Measurements from ENCODE around the gene IL10RA.
A peak's percentile ranks its signal among the peaks of the same experiment; 100 is the strongest.

Gene IL10RA

DNA sequence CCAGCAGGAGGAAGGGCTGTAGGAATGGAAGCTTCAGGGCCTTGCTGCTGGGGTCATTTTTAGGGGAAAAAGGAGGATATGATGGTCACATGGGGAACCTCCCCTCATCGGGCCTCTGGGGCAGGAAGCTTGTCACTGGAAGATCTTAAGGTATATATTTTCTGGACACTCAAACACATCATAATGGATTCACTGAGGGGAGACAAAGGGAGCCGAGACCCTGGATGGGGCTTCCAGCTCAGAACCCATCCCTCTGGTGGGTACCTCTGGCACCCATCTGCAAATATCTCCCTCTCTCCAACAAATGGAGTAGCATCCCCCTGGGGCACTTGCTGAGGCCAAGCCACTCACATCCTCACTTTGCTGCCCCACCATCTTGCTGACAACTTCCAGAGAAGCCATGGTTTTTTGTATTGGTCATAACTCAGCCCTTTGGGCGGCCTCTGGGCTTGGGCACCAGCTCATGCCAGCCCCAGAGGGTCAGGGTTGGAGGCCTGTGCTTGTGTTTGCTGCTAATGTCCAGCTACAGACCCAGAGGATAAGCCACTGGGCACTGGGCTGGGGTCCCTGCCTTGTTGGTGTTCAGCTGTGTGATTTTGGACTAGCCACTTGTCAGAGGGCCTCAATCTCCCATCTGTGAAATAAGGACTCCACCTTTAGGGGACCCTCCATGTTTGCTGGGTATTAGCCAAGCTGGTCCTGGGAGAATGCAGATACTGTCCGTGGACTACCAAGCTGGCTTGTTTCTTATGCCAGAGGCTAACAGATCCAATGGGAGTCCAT lies 14.1 kb downstream of the IL10RA start:
- Histone ChIP-seq H3K9me3 (replicated peaks in 1 of 2; ENCODE audit: control insufficient read depth in 2 of 2, insufficient read depth in 1 of 2, low read depth in 1 of 2, low read length in 2 of 2) (peaks cover 0 to 3% of the 10 kb centered on the region in 2 donors), H4K91ac (ENCODE audit: low read depth, low read length, poor library complexity) (no peak overlapping the region), H4K8ac (ENCODE audit: low read depth, low read length) (no peak overlapping the region), H3K14ac (ENCODE audit: low read length) (no peak overlapping the region), H3K27me3 (ENCODE audit: control insufficient read depth in 3 of 3, insufficient read depth in 3 of 3, low read depth in 1 of 3, low read length in 3 of 3) (no peaks in the 10 kb centered on the region), H3K9ac (ENCODE audit: low read depth, low read length, poor library complexity) (no peak overlapping the region), H3K79me1 (ENCODE audit: low read depth, low read length) (no peaks in the 10 kb centered on the region), H2AFZ (ENCODE audit: low read length) (no peak overlapping the region), H2BK5ac (ENCODE audit: low read length) (no peak overlapping the region), H3K23ac (ENCODE audit: low read depth, low read length, poor library complexity) (no peak overlapping the region), H3K18ac (ENCODE audit: low read length) (no peak overlapping the region), H3K36me3 (replicated peaks in 1 of 2; ENCODE audit: control insufficient read depth in 2 of 2, insufficient read depth in 2 of 2, low read length in 2 of 2) (no peaks in the 10 kb centered on the region), H3K4me3 (ENCODE audit: low read length in 2 of 2) (no peak overlapping the region), H3K4me1 (ENCODE audit: control insufficient read depth in 2 of 2, insufficient read depth in 1 of 2, low read depth in 1 of 2, low read length in 2 of 2) (peaks cover 0 to 7% of the 10 kb centered on the region in 2 donors), H2BK15ac (ENCODE audit: low read length) (no peak overlapping the region), H3K27ac (replicated peaks; ENCODE audit: low read length) (no peak overlapping the region), H2AK5ac (ENCODE audit: low read depth, low read length) (peak overlapping the region; percentile 10), H3K4ac (ENCODE audit: low read length) (no peak overlapping the region), H2BK120ac (ENCODE audit: low read depth, low read length) (no peak overlapping the region), H3K4me2 (ENCODE audit: insufficient read depth, low read length, poor library complexity, severe bottlenecking) (no peak overlapping the region), H2BK12ac (ENCODE audit: low read length) (no peak overlapping the region)
- WGBS, 2 donors (ENCODE audit: extremely low coverage in 2 of 2, insufficient read length in 2 of 2, insufficient replicate concordance in 1 of 2) = no CpG with 5 or more reads among the region's 4 CpGs
- DNase-seq (ENCODE audit: low spot score) = no peak

DNA sequence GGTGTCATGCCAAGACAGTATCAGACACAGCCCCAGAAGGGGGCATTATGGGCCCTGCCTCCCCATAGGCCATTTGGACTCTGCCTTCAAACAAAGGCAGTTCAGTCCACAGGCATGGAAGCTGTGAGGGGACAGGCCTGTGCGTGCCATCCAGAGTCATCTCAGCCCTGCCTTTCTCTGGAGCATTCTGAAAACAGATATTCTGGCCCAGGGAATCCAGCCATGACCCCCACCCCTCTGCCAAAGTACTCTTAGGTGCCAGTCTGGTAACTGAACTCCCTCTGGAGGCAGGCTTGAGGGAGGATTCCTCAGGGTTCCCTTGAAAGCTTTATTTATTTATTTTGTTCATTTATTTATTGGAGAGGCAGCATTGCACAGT lies 14.6 kb downstream of the IL10RA start:
- no peak overlapping the region for H4K8ac ChIP-seq (ENCODE audit: low read depth, low read length)
- H3K4me3 ChIP-seq (ENCODE audit: low read length in 2 of 2) = no peak overlapping the region
- no peak overlapping the region for H3K18ac ChIP-seq (ENCODE audit: low read length)
- peaks cover 0 to 3% of the 10 kb centered on the region in 2 donors for H3K9me3 ChIP-seq (replicated peaks in 1 of 2; ENCODE audit: control insufficient read depth in 2 of 2, insufficient read depth in 1 of 2, low read depth in 1 of 2, low read length in 2 of 2)
- no peak overlapping the region for H3K9ac ChIP-seq (ENCODE audit: low read depth, low read length, poor library complexity)
- no peaks in the 10 kb centered on the region for H3K27me3 ChIP-seq (ENCODE audit: control insufficient read depth in 3 of 3, insufficient read depth in 3 of 3, low read depth in 1 of 3, low read length in 3 of 3)
- no peak overlapping the region for H2BK120ac ChIP-seq (ENCODE audit: low read depth, low read length)
- peaks cover 0 to 7% of the 10 kb centered on the region in 2 donors for H3K4me1 ChIP-seq (ENCODE audit: control insufficient read depth in 2 of 2, insufficient read depth in 1 of 2, low read depth in 1 of 2, low read length in 2 of 2)
- no peak overlapping the region for H4K91ac ChIP-seq (ENCODE audit: low read depth, low read length, poor library complexity)
- no peaks in the 10 kb centered on the region for H3K36me3 ChIP-seq (replicated peaks in 1 of 2; ENCODE audit: control insufficient read depth in 2 of 2, insufficient read depth in 2 of 2, low read length in 2 of 2)
- no peaks in the 10 kb centered on the region for H3K79me1 ChIP-seq (ENCODE audit: low read depth, low read length)
- DNase-seq (ENCODE audit: low spot score) = no peak
- no peak overlapping the region for H2BK12ac ChIP-seq (ENCODE audit: low read length)
- WGBS, 2 donors (ENCODE audit: extremely low coverage in 2 of 2, insufficient read length in 2 of 2, insufficient replicate concordance in 1 of 2) = no CpG with 5 or more reads among the region's 1 CpG
- no peak overlapping the region for H2BK15ac ChIP-seq (ENCODE audit: low read length)
- H3K14ac ChIP-seq (ENCODE audit: low read length) = no peak overlapping the region
- no peak overlapping the region for H2BK5ac ChIP-seq (ENCODE audit: low read length)
- no peak overlapping the region for H3K23ac ChIP-seq (ENCODE audit: low read depth, low read length, poor library complexity)
- H2AK5ac ChIP-seq (ENCODE audit: low read depth, low read length) = peak overlapping the region; percentile 10
- H2AFZ ChIP-seq (ENCODE audit: low read length) = no peak overlapping the region
- H3K4me2 ChIP-seq (ENCODE audit: insufficient read depth, low read length, poor library complexity, severe bottlenecking) = no peak overlapping the region
- no peak overlapping the region for H3K27ac ChIP-seq (replicated peaks; ENCODE audit: low read length)
- no peak overlapping the region for H3K4ac ChIP-seq (ENCODE audit: low read length)

DNA sequence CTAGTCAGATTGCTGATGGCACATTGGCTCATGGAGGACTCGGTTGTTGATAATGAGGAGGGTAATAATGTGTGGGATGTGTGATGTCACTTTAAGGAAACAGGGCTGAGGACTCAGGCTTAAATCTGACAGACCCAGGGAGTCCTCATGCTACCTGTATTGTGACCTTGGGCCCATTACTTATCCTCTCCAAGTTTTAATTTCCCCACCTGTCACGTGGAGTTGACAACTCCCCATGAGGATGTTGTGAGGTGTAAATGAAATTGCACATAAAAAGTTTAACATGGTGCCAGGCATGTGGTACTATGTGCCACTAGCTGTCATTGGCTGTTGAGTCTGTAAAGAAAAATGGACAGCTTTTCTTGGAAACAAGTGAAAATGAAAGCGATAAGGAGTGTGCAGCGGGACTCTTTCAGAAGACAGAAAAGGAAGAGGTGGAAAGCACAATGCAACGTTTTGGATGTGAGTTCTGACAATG lies 15.3 kb downstream of the IL10RA start:
- no peak overlapping the region for H4K91ac ChIP-seq (ENCODE audit: low read depth, low read length, poor library complexity)
- H3K9ac ChIP-seq (ENCODE audit: low read depth, low read length, poor library complexity) = no peak overlapping the region
- no peak overlapping the region for H2AFZ ChIP-seq (ENCODE audit: low read length)
- H3K4me1 ChIP-seq (ENCODE audit: control insufficient read depth in 2 of 2, insufficient read depth in 1 of 2, low read depth in 1 of 2, low read length in 2 of 2) = peaks cover 0 to 7% of the 10 kb centered on the region in 2 donors
- no peak overlapping the region for H3K18ac ChIP-seq (ENCODE audit: low read length)
- no peak overlapping the region for H3K4ac ChIP-seq (ENCODE audit: low read length)
- no peak overlapping the region for H4K8ac ChIP-seq (ENCODE audit: low read depth, low read length)
- H3K23ac ChIP-seq (ENCODE audit: low read depth, low read length, poor library complexity) = no peak overlapping the region
- no peak for DNase-seq (ENCODE audit: low spot score)
- peaks cover 0 to 3% of the 10 kb centered on the region in 2 donors for H3K9me3 ChIP-seq (replicated peaks in 1 of 2; ENCODE audit: control insufficient read depth in 2 of 2, insufficient read depth in 1 of 2, low read depth in 1 of 2, low read length in 2 of 2)
- H3K14ac ChIP-seq (ENCODE audit: low read length) = no peak overlapping the region
- H3K27me3 ChIP-seq (ENCODE audit: control insufficient read depth in 3 of 3, insufficient read depth in 3 of 3, low read depth in 1 of 3, low read length in 3 of 3) = no peaks in the 10 kb centered on the region
- H3K4me3 ChIP-seq (ENCODE audit: low read length in 2 of 2) = no peak overlapping the region
- no peaks in the 10 kb centered on the region for H3K36me3 ChIP-seq (replicated peaks in 1 of 2; ENCODE audit: control insufficient read depth in 2 of 2, insufficient read depth in 2 of 2, low read length in 2 of 2)
- H2BK12ac ChIP-seq (ENCODE audit: low read length) = no peak overlapping the region
- no peaks in the 10 kb centered on the region for H3K79me1 ChIP-seq (ENCODE audit: low read depth, low read length)
- H2BK5ac ChIP-seq (ENCODE audit: low read length) = no peak overlapping the region
- no peak overlapping the region for H2BK15ac ChIP-seq (ENCODE audit: low read length)
- no peak overlapping the region for H3K27ac ChIP-seq (replicated peaks; ENCODE audit: low read length)
- H2AK5ac ChIP-seq (ENCODE audit: low read depth, low read length) = no peak overlapping the region
- no peak overlapping the region for H2BK120ac ChIP-seq (ENCODE audit: low read depth, low read length)
- H3K4me2 ChIP-seq (ENCODE audit: insufficient read depth, low read length, poor library complexity, severe bottlenecking) = no peak overlapping the region
- WGBS, 2 donors (ENCODE audit: extremely low coverage in 2 of 2, insufficient read length in 2 of 2, insufficient replicate concordance in 1 of 2) = no CpG with 5 or more reads among the region's 5 CpGs

DNA sequence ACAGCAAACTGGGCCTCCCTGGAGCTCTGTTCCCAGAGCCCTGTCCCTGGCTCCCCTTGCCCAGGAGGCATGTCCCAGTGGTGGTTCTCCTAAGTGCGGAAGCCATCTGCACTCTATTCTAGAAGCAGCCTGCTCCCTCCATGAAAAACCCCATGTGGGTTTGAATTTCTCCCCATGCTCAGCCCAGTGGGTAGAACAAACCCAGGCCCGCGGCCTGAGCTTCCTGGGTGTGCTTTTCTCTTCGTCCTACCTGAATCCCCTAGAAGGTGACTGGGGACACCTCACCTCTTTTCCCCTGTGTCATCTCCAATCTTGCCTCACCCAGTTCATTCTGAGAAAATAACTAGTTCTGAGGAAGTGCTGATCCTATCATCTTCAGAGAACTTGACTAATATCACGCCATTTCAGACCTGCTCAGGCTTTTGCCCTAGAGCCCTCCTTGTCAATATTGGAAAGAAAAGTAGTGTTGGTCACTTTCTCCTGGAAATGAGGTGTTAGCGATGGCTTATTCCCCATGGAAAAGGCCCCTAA lies 15.9 kb downstream of the IL10RA start:
- H3K4me3 ChIP-seq (ENCODE audit: low read length in 2 of 2) = no peak overlapping the region
- no peak overlapping the region for H3K14ac ChIP-seq (ENCODE audit: low read length)
- no peak for DNase-seq (ENCODE audit: low spot score)
- H3K36me3 ChIP-seq (replicated peaks in 1 of 2; ENCODE audit: control insufficient read depth in 2 of 2, insufficient read depth in 2 of 2, low read length in 2 of 2) = no peaks in the 10 kb centered on the region
- WGBS, 2 donors (ENCODE audit: extremely low coverage in 2 of 2, insufficient read length in 2 of 2, insufficient replicate concordance in 1 of 2) = no CpG with 5 or more reads among the region's 6 CpGs
- no peak overlapping the region for H3K9ac ChIP-seq (ENCODE audit: low read depth, low read length, poor library complexity)
- H3K18ac ChIP-seq (ENCODE audit: low read length) = peak overlapping the region; percentile 29
- H3K79me1 ChIP-seq (ENCODE audit: low read depth, low read length) = no peaks in the 10 kb centered on the region
- H3K4me2 ChIP-seq (ENCODE audit: insufficient read depth, low read length, poor library complexity, severe bottlenecking) = no peak overlapping the region
- no peak overlapping the region for H2BK5ac ChIP-seq (ENCODE audit: low read length)
- no peak overlapping the region for H2BK15ac ChIP-seq (ENCODE audit: low read length)
- H3K27me3 ChIP-seq (ENCODE audit: control insufficient read depth in 3 of 3, insufficient read depth in 3 of 3, low read depth in 1 of 3, low read length in 3 of 3) = no peaks in the 10 kb centered on the region
- H3K4ac ChIP-seq (ENCODE audit: low read length) = no peak overlapping the region
- H4K8ac ChIP-seq (ENCODE audit: low read depth, low read length) = no peak overlapping the region
- H3K4me1 ChIP-seq (ENCODE audit: control insufficient read depth in 2 of 2, insufficient read depth in 1 of 2, low read depth in 1 of 2, low read length in 2 of 2) = peaks cover 0 to 7% of the 10 kb centered on the region in 2 donors
- H3K9me3 ChIP-seq (replicated peaks in 1 of 2; ENCODE audit: control insufficient read depth in 2 of 2, insufficient read depth in 1 of 2, low read depth in 1 of 2, low read length in 2 of 2) = peaks cover 0 to 3% of the 10 kb centered on the region in 2 donors
- H2BK12ac ChIP-seq (ENCODE audit: low read length) = no peak overlapping the region
- H2BK120ac ChIP-seq (ENCODE audit: low read depth, low read length) = no peak overlapping the region
- no peak overlapping the region for H3K23ac ChIP-seq (ENCODE audit: low read depth, low read length, poor library complexity)
- no peak overlapping the region for H2AFZ ChIP-seq (ENCODE audit: low read length)
- H2AK5ac ChIP-seq (ENCODE audit: low read depth, low read length) = no peak overlapping the region
- no peak overlapping the region for H3K27ac ChIP-seq (replicated peaks; ENCODE audit: low read length)
- no peak overlapping the region for H4K91ac ChIP-seq (ENCODE audit: low read depth, low read length, poor library complexity)
